ENCODE measurements around the gene RPL27A.

Gene RPL27A

GRCh38 chr11:8640267-8640906, 42.2 kb upstream of the RPL27A start:
- Histone ChIP-seq H3K4me3 (ENCODE audit: low read depth, low read length) (no peak overlapping the region), H3K27ac (no peak overlapping the region), H3K27me3 (ENCODE audit: insufficient read depth, low read depth, severe bottlenecking) (no peaks in the 10 kb centered on the region), H3K36me3 (no peaks in the 10 kb centered on the region), H3K9me3 (ENCODE audit: severe bottlenecking) (no peaks in the 10 kb centered on the region)
- no peak for TF ChIP-seq CTCF (IDR thresholded peaks at IDR 0.05; ENCODE audit: low read depth, low read length)
- DNase-seq, result no peak

GRCh38 chr11:8641332-8641731, 41.3 kb upstream of the RPL27A start:
- H3K27me3 ChIP-seq (ENCODE audit: insufficient read depth, low read depth, severe bottlenecking), result no peaks in the 10 kb centered on the region
- no peak overlapping the region for H3K4me3 ChIP-seq (ENCODE audit: low read depth, low read length)
- TF ChIP-seq CTCF (IDR thresholded peaks at IDR 0.05; ENCODE audit: low read depth, low read length), result no peak
- DNase-seq, result no peak
- no peak overlapping the region for H3K27ac ChIP-seq
- H3K36me3 ChIP-seq, result no peaks in the 10 kb centered on the region
- no peaks in the 10 kb centered on the region for H3K9me3 ChIP-seq (ENCODE audit: severe bottlenecking)

GRCh38 chr11:8642196-8642841, 40.3 kb upstream of the RPL27A start:
- H3K27me3 ChIP-seq (ENCODE audit: insufficient read depth, low read depth, severe bottlenecking), result no peaks in the 10 kb centered on the region
- H3K9me3 ChIP-seq (ENCODE audit: severe bottlenecking), result no peaks in the 10 kb centered on the region
- DNase-seq, result no peak
- no peaks in the 10 kb centered on the region for H3K36me3 ChIP-seq
- peak overlapping the region; percentile 24 for H3K27ac ChIP-seq
- H3K4me3 ChIP-seq (ENCODE audit: low read depth, low read length), result no peak overlapping the region
- no peak for TF ChIP-seq CTCF (IDR thresholded peaks at IDR 0.05; ENCODE audit: low read depth, low read length)

GRCh38 chr11:8646873-8647272, 35.7 kb upstream of the RPL27A start:
- DNase-seq, result no peak
- Histone ChIP-seq H3K9me3 (ENCODE audit: severe bottlenecking) (no peaks in the 10 kb centered on the region), H3K36me3 (no peaks in the 10 kb centered on the region), H3K4me3 (ENCODE audit: low read depth, low read length) (no peak overlapping the region), H3K27me3 (ENCODE audit: insufficient read depth, low read depth, severe bottlenecking) (no peaks in the 10 kb centered on the region), H3K27ac (no peak overlapping the region)
- no peak for TF ChIP-seq CTCF (IDR thresholded peaks at IDR 0.05; ENCODE audit: low read depth, low read length)

GRCh38 chr11:8649361-8649760, 33.2 kb upstream of the RPL27A start:
- Histone ChIP-seq H3K4me3 (ENCODE audit: low read depth, low read length) (no peak overlapping the region), H3K36me3 (no peaks in the 10 kb centered on the region), H3K27me3 (ENCODE audit: insufficient read depth, low read depth, severe bottlenecking) (no peaks in the 10 kb centered on the region), H3K9me3 (ENCODE audit: severe bottlenecking) (no peaks in the 10 kb centered on the region), H3K27ac (no peak overlapping the region)
- no peak for TF ChIP-seq CTCF (IDR thresholded peaks at IDR 0.05; ENCODE audit: low read depth, low read length)
- DNase-seq, result no peak

Measured in WERI-Rb-1 (cell line).